ENCODE measurements around the gene ZDHHC1.
"Not testable (repeated sequence)": the region's sequence is repeated elsewhere in the genome, so short reads cannot be mapped to it uniquely, and the experiment has no call there.

Gene ZDHHC1

GRCh38 chr16:67430977-67431774 lies 14.9 kb upstream of the ZDHHC1 start, which contains the start of gene HSD11B2:
HSD11B2 (plus strand) TSS chr16:67431121; CDS start chr16:67431249, 128 bp downstream.
- DNase-seq (ENCODE audit: low read depth), result no peak

GRCh38 chr16:67430504-67430976 lies 14.3 kb upstream of the ZDHHC1 start:
- DNase-seq (ENCODE audit: low read depth), result no peak

DNA sequence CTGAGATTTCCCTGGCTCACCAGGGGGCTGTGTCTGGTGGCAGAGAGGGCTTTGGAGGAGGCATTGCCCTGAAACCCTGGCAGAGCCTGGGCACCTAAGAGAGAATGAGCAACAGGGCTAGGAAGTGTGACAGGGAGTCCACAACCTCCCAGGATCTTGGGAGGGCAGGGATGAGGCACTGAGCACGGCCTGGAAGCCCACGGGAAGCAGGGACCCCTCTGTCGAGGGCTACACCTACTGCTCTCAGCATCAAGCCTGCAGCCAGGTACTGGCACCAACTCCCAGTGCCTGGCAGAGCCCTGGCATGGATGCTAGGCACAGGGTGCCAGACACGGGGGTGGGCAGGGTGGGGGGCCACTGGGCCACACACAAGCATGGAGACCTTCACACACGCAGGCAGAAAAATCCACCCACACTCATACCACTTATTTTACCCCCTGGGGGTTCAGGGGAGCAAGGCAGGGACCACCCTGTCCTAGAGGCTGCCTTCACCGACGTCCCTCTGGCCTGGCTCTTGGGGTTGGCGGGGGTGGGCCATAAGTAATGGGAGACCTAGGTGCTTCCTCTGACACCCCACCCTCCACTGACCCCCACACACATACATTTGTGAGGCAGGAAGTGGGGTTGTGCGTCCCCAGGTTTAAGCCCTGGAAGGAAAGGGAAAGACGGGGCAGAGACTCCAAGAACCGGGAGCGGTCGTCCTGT lies 13.7 kb upstream of the ZDHHC1 start:
- no peak for DNase-seq (ENCODE audit: low read depth)

DNA sequence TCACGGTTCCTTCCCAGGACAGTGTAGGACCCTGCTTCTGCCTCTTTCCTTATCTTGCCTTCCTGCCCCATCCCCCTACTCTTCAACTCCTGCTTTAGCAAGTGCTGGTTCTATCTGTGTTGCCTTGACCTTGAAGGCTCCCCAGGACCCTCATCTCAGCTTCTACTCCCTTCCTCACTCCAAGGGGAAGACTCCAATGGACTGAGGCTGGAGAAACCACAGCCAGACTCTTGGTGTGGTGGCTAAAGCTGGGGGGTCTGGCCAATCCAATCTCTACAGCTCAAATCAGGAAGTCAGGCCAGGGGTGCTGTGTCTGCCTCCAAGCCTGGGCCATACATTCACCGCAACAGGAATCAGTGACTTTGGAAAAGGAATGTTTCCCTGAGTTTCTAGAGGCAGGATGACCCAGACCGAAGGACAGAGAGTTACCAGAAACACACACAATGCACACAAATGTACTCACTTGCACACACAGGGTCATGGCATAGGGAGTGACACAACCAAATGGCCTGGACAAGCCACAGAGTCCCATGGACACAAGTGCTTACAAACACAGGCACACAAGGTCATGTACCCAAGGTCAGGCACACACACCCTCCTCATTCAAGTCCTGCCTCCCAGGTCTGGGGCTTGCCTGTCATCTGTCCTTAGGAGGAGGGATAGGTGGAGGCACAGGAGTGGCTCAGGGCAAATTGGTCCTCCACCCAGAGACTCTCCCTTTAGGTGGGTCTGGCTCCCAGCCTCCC lies 12.9 kb upstream of the ZDHHC1 start:
- no peak for DNase-seq (ENCODE audit: low read depth)

DNA sequence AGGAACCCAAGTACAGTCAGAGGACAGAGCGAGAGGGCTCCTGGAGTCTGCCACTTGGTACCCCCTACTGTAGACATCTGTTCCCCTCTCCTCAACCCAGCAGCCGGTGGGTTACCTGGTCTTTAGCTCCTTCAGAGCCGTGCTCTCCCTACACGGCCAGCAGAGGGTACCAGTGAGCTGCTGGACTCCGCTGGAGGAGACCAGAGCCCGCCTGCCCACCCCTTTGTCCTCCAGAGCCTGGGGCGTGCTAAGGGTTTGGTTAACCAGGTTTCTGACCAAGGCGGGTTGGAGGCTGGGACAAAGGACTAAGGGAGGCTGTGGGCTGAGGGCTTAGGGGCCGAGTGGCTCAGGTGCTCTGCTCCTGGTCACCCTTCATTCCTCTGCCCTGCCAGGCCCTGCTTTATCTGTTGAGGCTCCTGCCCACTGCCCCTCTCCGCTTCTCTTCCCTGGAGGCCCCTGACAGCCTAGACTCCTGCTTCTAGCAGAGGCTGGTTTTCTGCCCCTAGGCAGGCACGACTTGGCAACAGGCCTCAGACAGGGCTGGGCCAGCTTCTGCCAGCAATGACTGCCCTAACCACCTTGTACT lies 12.0 kb upstream of the ZDHHC1 start:
- peak; percentile 41 for DNase-seq (ENCODE audit: low read depth)

GRCh38 chr16:67426950-67427349 lies 10.7 kb upstream of the ZDHHC1 start:
- DNase-seq (ENCODE audit: low read depth), result no peak

- no peak for DNase-seq (ENCODE audit: low read depth)
These were observed 9.7 kb upstream of the ZDHHC1 start for GRCh38 chr16:67426022-67426421.

- no peak for DNase-seq (ENCODE audit: low read depth)
These were observed 9.3 kb upstream of the ZDHHC1 start for GRCh38 chr16:67425580-67425979.

DNA sequence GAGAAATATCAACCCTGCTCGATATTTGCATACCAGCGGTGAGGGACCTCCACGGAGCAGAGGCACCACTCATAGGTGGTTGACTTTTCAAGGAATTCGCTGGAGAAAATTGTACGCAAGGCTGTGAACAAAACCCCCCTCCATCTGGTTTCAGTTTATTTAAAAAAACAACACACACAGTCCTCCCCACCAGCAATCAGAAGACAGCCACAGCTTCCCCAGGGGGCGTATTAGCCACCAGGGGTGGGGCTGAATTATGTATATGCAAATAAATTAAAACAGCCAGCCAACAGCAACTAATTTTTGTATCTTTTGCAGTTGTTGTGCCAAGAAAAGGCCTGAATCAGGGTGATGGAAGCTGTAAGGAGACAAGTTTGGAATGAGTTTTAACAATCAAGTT lies 8.8 kb upstream of the ZDHHC1 start:
- no peak for DNase-seq (ENCODE audit: low read depth)

DNA sequence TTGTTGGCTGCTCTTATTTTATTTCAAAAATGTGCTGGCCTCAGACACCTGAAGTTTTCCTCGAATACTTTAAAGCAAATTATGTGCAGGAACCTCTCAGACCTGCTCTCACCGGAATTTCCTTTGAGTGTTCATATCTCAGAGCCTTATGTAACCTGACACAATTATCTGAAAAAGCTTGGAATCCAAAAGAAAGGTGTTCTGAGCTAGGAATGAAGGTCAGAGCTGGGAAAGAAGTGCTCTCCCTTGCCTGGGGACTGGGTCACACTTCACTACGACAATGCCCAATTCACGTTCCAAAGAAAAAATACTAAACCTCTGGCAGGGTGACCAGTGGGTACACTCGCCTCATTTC lies 8.0 kb upstream of the ZDHHC1 start:
- no peak for DNase-seq (ENCODE audit: low read depth)

- no peak for DNase-seq (ENCODE audit: low read depth)
These were observed 7.5 kb upstream of the ZDHHC1 start for GRCh38 chr16:67423611-67424260.

DNA sequence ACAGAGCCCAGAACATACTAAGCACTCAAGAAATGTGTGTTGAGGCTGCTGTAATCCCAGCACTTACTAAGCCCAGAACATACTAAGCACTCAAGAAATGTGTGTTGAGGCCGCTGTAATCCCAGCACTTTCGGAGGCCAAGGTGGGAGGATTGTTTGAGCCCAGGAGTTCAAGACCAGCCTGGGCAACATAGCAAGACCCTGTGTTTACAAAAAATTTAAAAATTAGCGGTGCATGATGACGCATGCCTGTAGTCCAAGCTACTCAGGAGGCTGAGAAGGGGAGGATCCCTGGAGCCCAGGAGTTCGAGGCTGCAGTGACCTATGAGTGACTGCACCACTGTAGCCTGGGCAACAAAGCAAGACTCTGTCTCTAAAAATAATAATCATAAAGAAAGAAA lies 6.7 kb upstream of the ZDHHC1 start:
- no peak for DNase-seq (ENCODE audit: low read depth)

GRCh38 chr16:67421030-67421429 lies 4.8 kb upstream of the ZDHHC1 start:
- no peak for DNase-seq (ENCODE audit: low read depth)

DNA sequence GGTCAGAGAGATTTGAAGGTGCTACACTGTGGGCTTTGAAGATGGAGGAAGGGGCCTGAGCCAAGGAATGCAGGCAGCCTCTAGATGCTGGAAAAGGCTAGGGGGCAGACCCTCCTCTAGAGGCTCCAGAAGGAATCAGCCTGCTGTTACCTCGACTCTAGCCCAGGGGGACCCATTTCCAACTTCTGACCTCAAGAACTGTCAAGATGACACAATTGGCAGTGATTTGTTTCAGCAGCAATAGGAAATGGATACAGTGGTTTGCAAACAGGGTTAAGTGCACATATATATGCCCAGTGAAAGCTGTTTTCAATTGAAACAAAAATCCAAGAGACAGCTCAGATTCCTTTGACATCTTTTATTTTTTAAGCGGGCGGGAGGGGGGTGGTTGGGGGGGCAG lies 3.7 kb upstream of the ZDHHC1 start:
- no peak for DNase-seq (ENCODE audit: low read depth)

DNA sequence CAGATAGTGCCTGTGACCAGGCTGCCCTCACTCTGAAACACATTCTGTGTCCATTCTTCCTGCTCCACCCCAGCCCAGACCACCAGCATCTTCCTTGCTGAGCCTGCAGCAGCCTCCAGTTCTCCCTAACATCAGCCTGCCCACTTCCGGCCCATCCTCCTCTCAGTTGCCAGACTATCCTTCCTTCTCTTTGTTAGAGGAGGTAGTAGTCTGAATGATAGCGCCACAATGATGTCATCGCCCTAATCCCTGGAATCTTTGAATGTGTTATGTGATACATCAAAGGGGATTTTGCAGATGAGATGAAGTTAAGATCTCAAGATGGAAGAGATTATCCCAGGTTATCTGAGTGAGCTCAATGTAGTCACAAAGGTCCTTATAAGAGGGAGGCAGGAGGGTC lies 3.2 kb upstream of the ZDHHC1 start:
- no peak for DNase-seq (ENCODE audit: low read depth)

- no peak for DNase-seq (ENCODE audit: low read depth)
These were observed 1.2 kb upstream of the ZDHHC1 start for GRCh38 chr16:67417333-67418061.

GRCh38 chr16:67415421-67415820 lies 856 bp downstream of the ZDHHC1 start:
- DNase-seq (ENCODE audit: low read depth), result not testable (repeated sequence)

GRCh38 chr16:67413978-67414911 lies 2.0 kb downstream of the ZDHHC1 start:
- no peak for DNase-seq (ENCODE audit: low read depth)

GRCh38 chr16:67412294-67412693 lies 4.0 kb downstream of the ZDHHC1 start:
- no peak for DNase-seq (ENCODE audit: low read depth)

DNA sequence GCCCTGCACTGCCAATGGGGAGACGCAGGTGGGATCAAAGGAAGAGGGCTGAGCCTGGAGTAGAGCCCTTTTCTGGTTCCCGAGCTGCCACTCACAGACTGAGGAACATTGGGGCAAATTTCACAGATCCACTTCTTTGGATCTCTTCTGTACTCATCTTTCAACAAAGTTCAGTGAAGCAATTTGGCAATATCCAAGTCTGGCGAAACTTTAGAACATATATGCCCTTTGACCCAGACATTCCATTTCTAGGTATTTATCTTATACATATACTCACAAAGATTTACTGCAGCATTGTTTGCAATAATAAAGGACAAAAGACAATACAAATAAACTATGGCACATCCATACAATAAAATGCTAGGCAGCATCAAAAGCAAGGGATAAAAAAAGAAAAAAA lies 4.9 kb downstream of the ZDHHC1 start:
- no peak for DNase-seq (ENCODE audit: low read depth)
